Neural progenitor cell (in vitro differentiated cells): ENCODE measurements around the gene DOLK. TPM values are rescaled to one million over a fixed set of nuclear protein-coding genes. Genes with fewer than 3 reads are reported as not detected.
A peak's percentile ranks its signal among the peaks of the same experiment; 100 is the strongest.

Source experiments
- DNase-seq: peaks from one replicate; pipeline ENCODE4 v3.0.0-alpha.2; 2016; ENCODE audit warnings: low spot score
- H2AFZ ChIP-seq: fragments of 200-600 bp; sonication (generic); replicated peaks from 2 replicates; pipeline ENCODE4 v1.6.1; 2016; ENCODE audit warnings: antibody characterized with exemption
- H3F3A ChIP-seq: fragments of 200-600 bp; sonication (generic); 2 replicates; pipeline ENCODE4 v1.6.1; 2016; ENCODE audit warnings: antibody characterized with exemption, low read depth
- H3K27ac ChIP-seq: fragments of 200-600 bp; sonication (generic); 2 replicates; pipeline ENCODE4 v1.5.1; 2016; ENCODE audit warnings: mild to moderate bottlenecking
- H3K27me3 ChIP-seq: fragments of 200-600 bp; sonication (generic); 2 replicates; pipeline ENCODE4 v1.6.1; 2016; ENCODE audit warnings: mild to moderate bottlenecking, moderate library complexity
- H3K36me3 ChIP-seq: fragments of 200-600 bp; sonication (generic); 2 replicates; pipeline ENCODE4 v1.5.1; 2016
- H3K4me1 ChIP-seq: fragments of 200-600 bp; sonication (generic); 2 replicates; pipeline ENCODE4 v1.6.1; 2016; ENCODE audit warnings: mixed run types
- H3K4me2 ChIP-seq: fragments of 200-600 bp; sonication (generic); 2 replicates; pipeline ENCODE4 v1.6.1; 2016
- H3K4me3 ChIP-seq: fragments of 200-600 bp; sonication (generic); 2 replicates; pipeline ENCODE4 v1.5.1; 2016
- H3K79me2 ChIP-seq: fragments of 200-600 bp; sonication (generic); 2 replicates; pipeline ENCODE4 v1.6.1; 2016; ENCODE audit warnings: low read depth
- H3K9ac ChIP-seq: fragments of 200-600 bp; sonication (generic); 2 replicates; pipeline ENCODE4 v1.6.1; 2016
- H3K9me3 ChIP-seq: fragments of 200-600 bp; sonication (generic); 2 replicates; pipeline ENCODE4 v1.5.1; 2016; ENCODE audit warnings: low read depth
- H4K20me1 ChIP-seq: fragments of 200-600 bp; sonication (generic); 2 replicates; pipeline ENCODE4 v1.6.1; 2016; ENCODE audit warnings: low read depth
- H3K27ac Mint-ChIP-seq: 3 replicates; pipeline ENCODE4 v1.8.0; 2021; ENCODE audit warnings: mixed read lengths
- H3K27me3 Mint-ChIP-seq: 2 replicates; pipeline ENCODE4 v1.8.0; 2022; ENCODE audit warnings: low read depth, mild to moderate bottlenecking, inconsistent platforms, moderate library complexity, mixed read lengths; ENCODE audit not compliant: insufficient read depth
- H3K36me3 Mint-ChIP-seq: 3 replicates; pipeline ENCODE4 v1.8.0; 2021; ENCODE audit warnings: mixed read lengths
- H3K4me1 Mint-ChIP-seq: 3 replicates; pipeline ENCODE4 v1.8.0; 2021; ENCODE audit warnings: mixed read lengths
- H3K4me3 Mint-ChIP-seq: 3 replicates; pipeline ENCODE4 v1.8.0; 2021; ENCODE audit warnings: mild to moderate bottlenecking, moderate library complexity, mixed read lengths
- H3K9me3 Mint-ChIP-seq: 3 replicates; pipeline ENCODE4 v1.8.0; 2020; ENCODE audit warnings: mixed read lengths
- CTCF ChIP-seq: fragments of 200-600 bp; sonication (generic); IDR thresholded peaks from 2 replicates; pipeline ENCODE4 v1.5.1; 2017; ENCODE audit warnings: antibody characterized with exemption, mild to moderate bottlenecking
- EZH2 ChIP-seq: fragments of 200-600 bp; sonication (generic); IDR thresholded peaks from 2 replicates; pipeline ENCODE4 v1.6.1; 2017; ENCODE audit warnings: antibody characterized with exemption, mild to moderate bottlenecking, moderate library complexity
- EZH2phosphoT487 ChIP-seq: fragments of 200-600 bp; sonication (generic); IDR thresholded peaks from 2 replicates; pipeline ENCODE4 v1.6.1; 2017; ENCODE audit warnings: antibody characterized with exemption
- total RNA-seq: library from RNA; depleted of rRNA; stranded (reverse); fragments of >200 nt; gene quantifications from 2 replicates; pipeline ENCODE4 v1.2.3, GENCODE V29; 2015; ENCODE audit warnings: low replicate concordance

Gene DOLK
- total RNA-seq, 1 donor from 2014 or later = 8.2 TPM

- no peak overlapping the region for H3K4me2 ChIP-seq
These were observed 34.1 kb downstream of the DOLK start for GRCh38 chr9:128913048-128913900.

DNA sequence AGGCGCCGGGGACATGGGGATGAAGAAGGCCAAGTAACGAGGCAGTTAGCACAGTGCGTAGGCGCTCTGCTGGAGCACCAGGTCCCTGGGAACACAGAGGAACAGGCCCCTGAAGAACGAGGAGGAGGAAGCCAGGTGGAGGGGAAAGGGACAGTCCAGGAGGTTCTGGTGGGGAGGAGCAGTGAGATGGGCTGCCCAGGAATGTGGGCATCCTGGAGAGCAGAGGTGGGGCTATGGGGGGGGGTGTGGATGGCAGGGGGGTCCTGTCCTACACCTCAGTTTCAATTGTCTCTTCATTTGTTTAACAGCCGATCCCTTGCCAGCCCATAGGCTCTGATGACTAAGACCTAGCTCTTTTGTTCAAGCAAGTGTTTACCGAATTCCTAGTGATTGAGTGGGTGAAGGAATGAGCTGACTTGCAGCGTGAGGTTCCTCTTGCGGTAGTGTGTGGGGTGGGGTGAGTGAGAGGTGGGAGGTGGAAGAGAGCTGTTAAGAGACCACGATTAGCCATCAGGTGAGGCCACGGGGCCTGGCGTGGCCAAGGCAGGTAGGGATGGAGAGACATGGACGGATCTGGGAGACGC lies 35.0 kb downstream of the DOLK start:
- Histone ChIP-seq H3F3A (no peaks in the 10 kb centered on the region), H3K36me3 (no peaks in the 10 kb centered on the region), H4K20me1 (peaks cover 35% of the 10 kb centered on the region), H3K4me3 (no peak overlapping the region), H3K9me3 (no peaks in the 10 kb centered on the region), H3K4me1 (peaks cover 16% of the 10 kb centered on the region), H3K27ac (no peak overlapping the region), H3K27me3 (no peaks in the 10 kb centered on the region), H2AFZ (no peak overlapping the region), H3K9ac (no peak overlapping the region), H3K79me2 (peaks cover 11% of the 10 kb centered on the region), H3K4me2 (no peak overlapping the region)
- Mint-ChIP-seq H3K27ac (peak overlapping the region; percentile 48), H3K9me3 (no peaks in the 10 kb centered on the region), H3K4me1 (peaks cover 16% of the 10 kb centered on the region), H3K4me3 (no peak overlapping the region), H3K27me3 (peaks cover 3% of the 10 kb centered on the region), H3K36me3 (peaks cover 25% of the 10 kb centered on the region)
- TF ChIP-seq CTCF = no peak
- DNase-seq = peak; percentile 28

More at GRCh38 chr9:128913048-128913900, 34.1 kb downstream of the DOLK start:
- peaks cover 22% of the 10 kb centered on the region for H3K36me3 Mint-ChIP-seq
- H3K9me3 Mint-ChIP-seq = no peaks in the 10 kb centered on the region
- H3K27me3 Mint-ChIP-seq = peaks cover 4% of the 10 kb centered on the region
- H3K9ac ChIP-seq = no peak overlapping the region
- no peaks in the 10 kb centered on the region for H3F3A ChIP-seq
- H3K27ac Mint-ChIP-seq = peak overlapping the region; percentile 87
- peaks cover 35% of the 10 kb centered on the region for H4K20me1 ChIP-seq
- peaks cover 16% of the 10 kb centered on the region for H3K4me1 Mint-ChIP-seq
- H3K4me3 Mint-ChIP-seq = no peak overlapping the region
- DNase-seq = no peak
- H3K36me3 ChIP-seq = no peaks in the 10 kb centered on the region
- H3K27me3 ChIP-seq = no peaks in the 10 kb centered on the region
- no peak overlapping the region for H2AFZ ChIP-seq
- H3K27ac ChIP-seq = no peak overlapping the region
- peaks cover 11% of the 10 kb centered on the region for H3K79me2 ChIP-seq
- no peaks in the 10 kb centered on the region for H3K9me3 ChIP-seq
- H3K4me1 ChIP-seq = peaks cover 16% of the 10 kb centered on the region
- H3K4me3 ChIP-seq = no peak overlapping the region
- TF ChIP-seq CTCF (no peak), EZH2 (no peak), EZH2phosphoT487 (no peak)

- Mint-ChIP-seq H3K36me3 (peaks cover 26% of the 10 kb centered on the region), H3K4me1 (peaks cover 16% of the 10 kb centered on the region), H3K4me3 (no peak overlapping the region), H3K27ac (no peak overlapping the region), H3K9me3 (no peaks in the 10 kb centered on the region), H3K27me3 (peaks cover 3% of the 10 kb centered on the region)
- Histone ChIP-seq H3K9ac (no peak overlapping the region), H3K4me3 (no peak overlapping the region), H3K27ac (no peak overlapping the region), H3K36me3 (no peaks in the 10 kb centered on the region), H3K27me3 (no peaks in the 10 kb centered on the region), H3F3A (no peaks in the 10 kb centered on the region), H3K4me2 (no peak overlapping the region), H2AFZ (no peak overlapping the region), H3K4me1 (peaks cover 16% of the 10 kb centered on the region), H4K20me1 (peaks cover 35% of the 10 kb centered on the region), H3K79me2 (peaks cover 11% of the 10 kb centered on the region), H3K9me3 (no peaks in the 10 kb centered on the region)
- TF ChIP-seq EZH2 (no peak), EZH2phosphoT487 (no peak), CTCF (no peak)
- DNase-seq = no peak
These were observed 35.8 kb downstream of the DOLK start for GRCh38 chr9:128911529-128912035.
